ENCODE measurements around the gene APLF. TPM values are rescaled to one million over a fixed set of nuclear protein-coding genes. Genes with fewer than 3 reads are reported as not detected.

The APLF gene
- total RNA-seq, 1 experiment from 2014 or later, result 4.5 TPM

DNA sequence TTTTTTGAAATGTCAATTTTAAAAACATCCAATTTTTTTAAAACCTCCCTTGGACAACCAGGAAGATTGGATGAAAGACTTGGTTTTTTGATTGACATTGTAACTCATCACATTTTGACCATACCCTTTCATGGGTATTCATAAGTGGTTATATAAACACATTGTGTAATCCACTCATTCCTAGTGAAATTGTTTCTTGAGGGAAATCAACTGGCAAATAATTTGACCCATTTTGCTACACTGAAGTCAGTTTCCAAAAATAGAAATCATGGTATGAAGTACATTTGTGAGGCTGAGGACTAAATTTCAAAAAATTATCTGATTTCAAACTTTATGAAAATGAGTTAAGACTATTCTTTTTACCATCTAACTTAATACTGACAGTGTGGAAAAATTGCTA lies 31.8 kb upstream of the APLF start:
- TF ChIP-seq, protein P1, sequence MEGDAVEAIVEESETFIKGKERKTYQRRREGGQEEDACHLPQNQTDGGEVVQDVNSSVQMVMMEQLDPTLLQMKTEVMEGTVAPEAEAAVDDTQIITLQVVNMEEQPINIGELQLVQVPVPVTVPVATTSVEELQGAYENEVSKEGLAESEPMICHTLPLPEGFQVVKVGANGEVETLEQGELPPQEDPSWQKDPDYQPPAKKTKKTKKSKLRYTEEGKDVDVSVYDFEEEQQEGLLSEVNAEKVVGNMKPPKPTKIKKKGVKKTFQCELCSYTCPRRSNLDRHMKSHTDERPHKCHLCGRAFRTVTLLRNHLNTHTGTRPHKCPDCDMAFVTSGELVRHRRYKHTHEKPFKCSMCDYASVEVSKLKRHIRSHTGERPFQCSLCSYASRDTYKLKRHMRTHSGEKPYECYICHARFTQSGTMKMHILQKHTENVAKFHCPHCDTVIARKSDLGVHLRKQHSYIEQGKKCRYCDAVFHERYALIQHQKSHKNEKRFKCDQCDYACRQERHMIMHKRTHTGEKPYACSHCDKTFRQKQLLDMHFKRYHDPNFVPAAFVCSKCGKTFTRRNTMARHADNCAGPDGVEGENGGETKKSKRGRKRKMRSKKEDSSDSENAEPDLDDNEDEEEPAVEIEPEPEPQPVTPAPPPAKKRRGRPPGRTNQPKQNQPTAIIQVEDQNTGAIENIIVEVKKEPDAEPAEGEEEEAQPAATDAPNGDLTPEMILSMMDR (IDR thresholded peaks at IDR 0.05; ENCODE audit: unreplicated experiment), result no peak
- intact Hi-C loops (cut with micrococcal nuclease; ENCODE audit: unreplicated experiment), result no loop called here
- H3K27ac Mint-ChIP-seq (ENCODE audit: unreplicated experiment), result no peak overlapping the region
- no peak for DNase-seq
- H3K9me3 Mint-ChIP-seq (ENCODE audit: low read depth, unreplicated experiment), result no peaks in the 10 kb centered on the region
- peaks cover 48% of the 10 kb centered on the region for H3K27me3 Mint-ChIP-seq (ENCODE audit: unreplicated experiment)
- CTCF ChIA-PET, result no interaction called here
- H3K36me3 Mint-ChIP-seq (ENCODE audit: insufficient read depth, unreplicated experiment), result no peaks in the 10 kb centered on the region
- H3K4me3 Mint-ChIP-seq (ENCODE audit: low read depth, unreplicated experiment), result no peak overlapping the region
- no peaks in the 10 kb centered on the region for H3K4me1 Mint-ChIP-seq (ENCODE audit: low read depth, unreplicated experiment)
- no TSS peak for BruUV-seq (replicated peaks)

DNA sequence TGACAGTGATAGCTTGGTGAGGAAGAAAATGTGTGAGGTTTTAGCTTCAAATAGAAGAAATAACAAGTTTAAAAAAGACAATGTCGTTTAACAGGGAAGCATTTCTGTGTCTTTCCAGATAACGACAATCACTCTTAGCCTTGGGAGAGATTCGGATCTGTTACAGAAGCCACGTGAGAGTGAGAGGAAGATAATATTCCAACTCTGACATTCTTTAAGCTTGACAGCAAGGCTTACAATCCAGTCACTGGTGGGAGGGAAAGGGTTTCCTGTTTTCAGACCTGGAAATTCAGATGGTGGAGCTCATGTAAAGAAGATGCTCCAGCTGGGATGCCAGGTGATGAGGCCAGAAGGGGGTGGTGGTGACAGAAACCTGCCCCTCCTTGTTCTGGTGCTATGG lies 31.1 kb upstream of the APLF start:
- no peak for DNase-seq
- BruUV-seq (replicated peaks), result no TSS peak
- no peak overlapping the region for H3K4me3 Mint-ChIP-seq (ENCODE audit: low read depth, unreplicated experiment)
- no peaks in the 10 kb centered on the region for H3K9me3 Mint-ChIP-seq (ENCODE audit: low read depth, unreplicated experiment)
- H3K27me3 Mint-ChIP-seq (ENCODE audit: unreplicated experiment), result peaks cover 46% of the 10 kb centered on the region
- H3K4me1 Mint-ChIP-seq (ENCODE audit: low read depth, unreplicated experiment), result no peaks in the 10 kb centered on the region
- no peak overlapping the region for H3K27ac Mint-ChIP-seq (ENCODE audit: unreplicated experiment)
- TF ChIP-seq, protein P1 (IDR thresholded peaks at IDR 0.05; ENCODE audit: unreplicated experiment), result no peak
- intact Hi-C loops (cut with micrococcal nuclease; ENCODE audit: unreplicated experiment), result no loop called here
- CTCF ChIA-PET, result no interaction called here
- no peaks in the 10 kb centered on the region for H3K36me3 Mint-ChIP-seq (ENCODE audit: insufficient read depth, unreplicated experiment)

DNA sequence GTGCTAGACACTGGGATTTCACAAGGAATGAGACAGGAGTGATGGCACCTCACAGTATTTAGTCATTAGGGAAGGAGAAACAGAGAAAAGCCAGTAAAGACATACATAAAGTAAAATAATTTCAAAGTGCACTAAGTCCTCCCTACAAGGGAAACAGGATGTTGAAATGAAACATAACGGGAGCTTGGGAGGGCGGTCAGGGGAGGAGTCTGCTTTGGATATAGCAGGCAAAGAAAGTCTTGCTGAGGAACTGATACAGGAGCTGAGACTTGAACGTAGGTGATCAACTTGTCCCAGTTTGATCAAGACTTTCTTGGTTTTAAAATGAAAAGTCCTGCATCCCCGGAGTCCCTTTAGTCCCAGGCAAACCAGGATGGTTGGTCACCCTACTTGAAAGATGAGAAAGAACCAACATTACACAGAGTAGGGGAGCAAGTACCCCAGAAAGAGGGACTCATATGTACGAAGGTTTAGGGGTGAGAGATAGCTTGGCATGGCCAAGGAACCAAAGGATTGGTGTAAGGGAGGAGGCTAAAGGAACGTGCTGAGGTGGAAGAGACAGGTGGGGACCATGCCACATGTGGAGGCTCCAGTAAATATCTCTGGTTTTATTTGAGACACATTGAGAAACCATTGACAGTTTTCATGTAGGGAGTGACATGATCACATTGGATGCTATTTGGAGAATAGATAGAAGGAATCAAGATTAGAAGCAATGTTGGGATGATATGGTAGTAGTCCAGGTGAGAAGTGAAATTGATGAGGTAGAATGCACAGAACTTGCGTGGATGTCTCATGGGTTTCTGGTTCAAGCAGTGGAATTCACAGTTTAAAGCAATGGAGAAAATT lies 28.7 kb upstream of the APLF start:
- Mint-ChIP-seq H3K27me3 (ENCODE audit: unreplicated experiment) (peaks cover 34% of the 10 kb centered on the region), H3K9me3 (ENCODE audit: low read depth, unreplicated experiment) (no peaks in the 10 kb centered on the region), H3K27ac (ENCODE audit: unreplicated experiment) (no peak overlapping the region), H3K4me3 (ENCODE audit: low read depth, unreplicated experiment) (no peak overlapping the region), H3K4me1 (ENCODE audit: low read depth, unreplicated experiment) (no peaks in the 10 kb centered on the region), H3K36me3 (ENCODE audit: insufficient read depth, unreplicated experiment) (no peaks in the 10 kb centered on the region)
- BruUV-seq (replicated peaks), result no TSS peak
- CTCF ChIA-PET, result no interaction called here
- intact Hi-C loops (cut with micrococcal nuclease; ENCODE audit: unreplicated experiment), result no loop called here
- TF ChIP-seq, protein P1 (IDR thresholded peaks at IDR 0.05; ENCODE audit: unreplicated experiment), result no peak
- no peak for DNase-seq

DNA sequence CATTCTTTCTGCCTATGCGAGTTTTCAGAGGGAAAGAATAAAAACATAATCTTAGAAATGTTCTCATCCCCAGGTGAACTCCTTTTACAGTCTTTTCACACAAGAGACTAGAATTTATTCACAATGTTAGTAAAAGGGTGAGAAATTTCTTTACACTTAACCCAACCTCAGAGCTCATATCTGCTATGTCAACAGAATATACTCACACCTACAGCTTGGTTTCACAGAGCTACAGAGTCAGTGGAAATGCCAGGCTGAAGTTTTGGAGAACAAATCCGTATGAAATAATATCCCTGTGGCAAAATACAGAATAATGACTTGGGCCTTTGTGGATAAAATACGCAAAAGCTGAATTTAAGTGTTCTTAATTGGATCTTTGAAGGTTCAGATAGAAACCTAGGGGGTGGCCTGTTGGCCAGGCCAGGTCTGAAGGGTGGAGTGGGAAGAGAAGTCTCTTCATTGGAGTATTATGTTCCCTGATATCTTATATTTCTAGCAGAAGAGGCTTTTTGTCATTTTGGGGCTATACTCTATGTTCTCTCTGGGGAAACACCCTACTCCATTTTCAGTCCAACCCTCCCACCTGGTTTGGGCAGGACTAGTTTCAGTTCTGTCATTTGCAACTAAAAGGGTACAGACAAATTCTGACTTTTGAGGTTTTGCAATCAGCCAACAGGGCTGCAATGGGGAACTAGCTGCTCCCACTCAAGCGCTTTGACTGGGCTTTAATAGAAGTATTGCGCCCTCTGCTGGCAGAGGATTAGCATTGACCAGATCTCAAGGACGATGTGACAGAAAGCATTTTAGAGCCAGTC lies 26.0 kb upstream of the APLF start:
- TF ChIP-seq, protein P1 (IDR thresholded peaks at IDR 0.05; ENCODE audit: unreplicated experiment), result peak; percentile 77
- intact Hi-C loops (cut with micrococcal nuclease; ENCODE audit: unreplicated experiment), result loop anchor here (5.0 to 10.0 kb wide), 3 partner anchors 79 to 319 kb away; no protein-coding TSS in a partner anchor
- H3K27ac Mint-ChIP-seq (ENCODE audit: unreplicated experiment), result no peak overlapping the region

More for the DNA sequence above, 26.0 kb upstream of the APLF start:
- H3K36me3 Mint-ChIP-seq (ENCODE audit: insufficient read depth, unreplicated experiment), result no peaks in the 10 kb centered on the region
- H3K9me3 Mint-ChIP-seq (ENCODE audit: low read depth, unreplicated experiment), result no peaks in the 10 kb centered on the region
- no peaks in the 10 kb centered on the region for H3K4me1 Mint-ChIP-seq (ENCODE audit: low read depth, unreplicated experiment)
- DNase-seq, result peak; percentile 75
- peaks cover 20% of the 10 kb centered on the region for H3K27me3 Mint-ChIP-seq (ENCODE audit: unreplicated experiment)
- BruUV-seq (replicated peaks), result no TSS peak
- no peak overlapping the region for H3K4me3 Mint-ChIP-seq (ENCODE audit: low read depth, unreplicated experiment)
- CTCF ChIA-PET, result interaction anchor here (1.0 to 2.8 kb wide), 4 partner anchors 11 to 318 kb away, joined by 3 to 8 read pairs (median 4); no protein-coding TSS in a partner anchor
